ENCODE data around the gene WDR13. TPM values are rescaled to one million over a fixed set of nuclear protein-coding genes. Genes with fewer than 3 reads are reported as not detected.

WDR13 gene
- polyA plus RNA-seq, 1 of the 3 experiments (the other 2 are of a cell fraction): 101 TPM

GRCh38 chrX:48579259-48579658 lies 18.0 kb upstream of the WDR13 start (continued):
- TF ChIP-seq TAF1 (IDR thresholded peaks at IDR 0.05; ENCODE audit: borderline replicate concordance, low read depth, low read length) (no peak), RFX5 (IDR thresholded peaks at IDR 0.05; ENCODE audit: low read length) (no peak), EZH2phosphoT487 (IDR thresholded peaks at IDR 0.05; ENCODE audit: borderline replicate concordance, low read depth) (no peak), SIN3A (IDR thresholded peaks at IDR 0.05; ENCODE audit: borderline replicate concordance, low read depth, low read length) (no peak), GATA2 (CRISPR knock-in tag; IDR thresholded peaks at IDR 0.05) (no peak)
- TF ChIP-seq, protein P1, sequence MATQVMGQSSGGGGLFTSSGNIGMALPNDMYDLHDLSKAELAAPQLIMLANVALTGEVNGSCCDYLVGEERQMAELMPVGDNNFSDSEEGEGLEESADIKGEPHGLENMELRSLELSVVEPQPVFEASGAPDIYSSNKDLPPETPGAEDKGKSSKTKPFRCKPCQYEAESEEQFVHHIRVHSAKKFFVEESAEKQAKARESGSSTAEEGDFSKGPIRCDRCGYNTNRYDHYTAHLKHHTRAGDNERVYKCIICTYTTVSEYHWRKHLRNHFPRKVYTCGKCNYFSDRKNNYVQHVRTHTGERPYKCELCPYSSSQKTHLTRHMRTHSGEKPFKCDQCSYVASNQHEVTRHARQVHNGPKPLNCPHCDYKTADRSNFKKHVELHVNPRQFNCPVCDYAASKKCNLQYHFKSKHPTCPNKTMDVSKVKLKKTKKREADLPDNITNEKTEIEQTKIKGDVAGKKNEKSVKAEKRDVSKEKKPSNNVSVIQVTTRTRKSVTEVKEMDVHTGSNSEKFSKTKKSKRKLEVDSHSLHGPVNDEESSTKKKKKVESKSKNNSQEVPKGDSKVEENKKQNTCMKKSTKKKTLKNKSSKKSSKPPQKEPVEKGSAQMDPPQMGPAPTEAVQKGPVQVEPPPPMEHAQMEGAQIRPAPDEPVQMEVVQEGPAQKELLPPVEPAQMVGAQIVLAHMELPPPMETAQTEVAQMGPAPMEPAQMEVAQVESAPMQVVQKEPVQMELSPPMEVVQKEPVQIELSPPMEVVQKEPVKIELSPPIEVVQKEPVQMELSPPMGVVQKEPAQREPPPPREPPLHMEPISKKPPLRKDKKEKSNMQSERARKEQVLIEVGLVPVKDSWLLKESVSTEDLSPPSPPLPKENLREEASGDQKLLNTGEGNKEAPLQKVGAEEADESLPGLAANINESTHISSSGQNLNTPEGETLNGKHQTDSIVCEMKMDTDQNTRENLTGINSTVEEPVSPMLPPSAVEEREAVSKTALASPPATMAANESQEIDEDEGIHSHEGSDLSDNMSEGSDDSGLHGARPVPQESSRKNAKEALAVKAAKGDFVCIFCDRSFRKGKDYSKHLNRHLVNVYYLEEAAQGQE (IDR thresholded peaks at IDR 0.05; ENCODE audit: low read depth, low read length): no peak

- Histone ChIP-seq H2AFZ (ENCODE audit: low read depth) (no peak overlapping the region), H4K20me1 (ENCODE audit: insufficient read depth) (no peaks in the 10 kb centered on the region), H3K4me3 (ENCODE audit: low read depth in 2 of 2, low read length in 1 of 2) (no peak overlapping the region), H3F3A (replicated peaks; ENCODE audit: insufficient read depth) (peaks cover 26% of the 10 kb centered on the region), H3K36me3 (replicated peaks in 1 of 2; ENCODE audit: control insufficient read depth in 1 of 2, insufficient read depth in 2 of 2, low read length in 1 of 2) (peaks cover 15 to 24% of the 10 kb centered on the region in 2 experiments), H3K9ac (no peak overlapping the region), H3K4me1 (ENCODE audit: control insufficient read depth in 1 of 2, insufficient read depth in 2 of 2, low read depth in 1 of 2, low read length in 1 of 2) (peaks cover 0 to 7% of the 10 kb centered on the region in 2 experiments; a peak in 2 of 4 replicates), H3K9me2 (no peaks in the 10 kb centered on the region), H3K9me3 (no peaks in the 10 kb centered on the region), H3K79me2 (ENCODE audit: insufficient read depth) (peaks cover 15% of the 10 kb centered on the region; the same call in 1 of the 2 replicates), H3K27me3 (ENCODE audit: insufficient read depth) (no peaks in the 10 kb centered on the region), H3K27ac (ENCODE audit: low read depth in 2 of 2, low read length in 1 of 2) (no peak overlapping the region), H3K4me2 (no peak overlapping the region)
- WGBS (ENCODE audit: low lambda C conversion rate): 45% methylated on average over 1 of the region's 1 CpG
- CTCF ChIA-PET: no interaction called here
- POLR2A ChIA-PET: interaction anchor here (0.6 kb wide), 1 partner anchor 27 kb away, joined by 3 read pairs; no protein-coding TSS in a partner anchor
- no peak for TF ChIP-seq GATA2 (CRISPR knock-in tag; IDR thresholded peaks at IDR 0.05)
- no peak for TF ChIP-seq NFIC (IDR thresholded peaks at IDR 0.05; ENCODE audit: borderline replicate concordance)
- TF ChIP-seq RFX5 (IDR thresholded peaks at IDR 0.05; ENCODE audit: low read length): no peak
- no peak for TF ChIP-seq NRF1 (IDR thresholded peaks at IDR 0.05; ENCODE audit: low read depth, low read length)
- no peak for TF ChIP-seq FOXM1 (IDR thresholded peaks at IDR 0.05; ENCODE audit: low read depth)
- TF ChIP-seq RXRA (IDR thresholded peaks at IDR 0.05; ENCODE audit: borderline replicate concordance, low read depth): no peak
- TF ChIP-seq, protein P1 (IDR thresholded peaks at IDR 0.05; ENCODE audit: low read depth, low read length): no peak
- no peak for TF ChIP-seq FOSL2 (IDR thresholded peaks at IDR 0.05; ENCODE audit: borderline replicate concordance, low read depth)
- TF ChIP-seq, protein P2, sequence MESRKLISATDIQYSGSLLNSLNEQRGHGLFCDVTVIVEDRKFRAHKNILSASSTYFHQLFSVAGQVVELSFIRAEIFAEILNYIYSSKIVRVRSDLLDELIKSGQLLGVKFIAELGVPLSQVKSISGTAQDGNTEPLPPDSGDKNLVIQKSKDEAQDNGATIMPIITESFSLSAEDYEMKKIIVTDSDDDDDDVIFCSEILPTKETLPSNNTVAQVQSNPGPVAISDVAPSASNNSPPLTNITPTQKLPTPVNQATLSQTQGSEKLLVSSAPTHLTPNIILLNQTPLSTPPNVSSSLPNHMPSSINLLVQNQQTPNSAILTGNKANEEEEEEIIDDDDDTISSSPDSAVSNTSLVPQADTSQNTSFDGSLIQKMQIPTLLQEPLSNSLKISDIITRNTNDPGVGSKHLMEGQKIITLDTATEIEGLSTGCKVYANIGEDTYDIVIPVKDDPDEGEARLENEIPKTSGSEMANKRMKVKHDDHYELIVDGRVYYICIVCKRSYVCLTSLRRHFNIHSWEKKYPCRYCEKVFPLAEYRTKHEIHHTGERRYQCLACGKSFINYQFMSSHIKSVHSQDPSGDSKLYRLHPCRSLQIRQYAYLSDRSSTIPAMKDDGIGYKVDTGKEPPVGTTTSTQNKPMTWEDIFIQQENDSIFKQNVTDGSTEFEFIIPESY (IDR thresholded peaks at IDR 0.05; ENCODE audit: borderline replicate concordance, low read depth): no peak
- TF ChIP-seq POLR2AphosphoS5 (IDR thresholded peaks at IDR 0.05; ENCODE audit: low read depth, low read length): no peak
- TF ChIP-seq MXI1 (IDR thresholded peaks at IDR 0.05; ENCODE audit: low read depth, low read length): no peak
- no peak for TF ChIP-seq CHD2 (IDR thresholded peaks at IDR 0.05; ENCODE audit: low read length, partially characterized antibody)
- TF ChIP-seq JUND (IDR thresholded peaks at IDR 0.05): no peak
- no peak for TF ChIP-seq SMC3 (IDR thresholded peaks at IDR 0.05; ENCODE audit: low read depth, low read length)
- TF ChIP-seq, protein P3, sequence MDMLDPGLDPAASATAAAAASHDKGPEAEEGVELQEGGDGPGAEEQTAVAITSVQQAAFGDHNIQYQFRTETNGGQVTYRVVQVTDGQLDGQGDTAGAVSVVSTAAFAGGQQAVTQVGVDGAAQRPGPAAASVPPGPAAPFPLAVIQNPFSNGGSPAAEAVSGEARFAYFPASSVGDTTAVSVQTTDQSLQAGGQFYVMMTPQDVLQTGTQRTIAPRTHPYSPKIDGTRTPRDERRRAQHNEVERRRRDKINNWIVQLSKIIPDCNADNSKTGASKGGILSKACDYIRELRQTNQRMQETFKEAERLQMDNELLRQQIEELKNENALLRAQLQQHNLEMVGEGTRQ (IDR thresholded peaks at IDR 0.05; ENCODE audit: borderline replicate concordance, low read depth, low read length): no peak
- TF ChIP-seq, protein P4, sequence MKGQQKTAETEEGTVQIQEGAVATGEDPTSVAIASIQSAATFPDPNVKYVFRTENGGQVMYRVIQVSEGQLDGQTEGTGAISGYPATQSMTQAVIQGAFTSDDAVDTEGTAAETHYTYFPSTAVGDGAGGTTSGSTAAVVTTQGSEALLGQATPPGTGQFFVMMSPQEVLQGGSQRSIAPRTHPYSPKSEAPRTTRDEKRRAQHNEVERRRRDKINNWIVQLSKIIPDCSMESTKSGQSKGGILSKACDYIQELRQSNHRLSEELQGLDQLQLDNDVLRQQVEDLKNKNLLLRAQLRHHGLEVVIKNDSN (IDR thresholded peaks at IDR 0.05; ENCODE audit: borderline replicate concordance, low read depth): no peak
- DNase-seq: no peak
These were observed 16.6 kb upstream of the WDR13 start for GRCh38 chrX:48580662-48581061.
